HepG2 (cell line): ENCODE data around the gene TSEN34. TPM values are rescaled to one million over a fixed set of nuclear protein-coding genes. Genes with fewer than 3 reads are reported as not detected.

Experiments used
- ADNP ChIP-seq: sonication (generic); formaldehyde crosslinking; IDR thresholded peaks from 2 replicates; pipeline ENCODE4 v1.4.0; 2020; ENCODE audit warnings: missing genetic modification reagents
- AGO1 ChIP-seq: fragments of 200-400 bp; formaldehyde crosslinking; IDR thresholded peaks from 2 replicates; pipeline ENCODE4 v1.6.1; 2017; ENCODE audit warnings: mild to moderate bottlenecking, low read depth, low read length, moderate library complexity; ENCODE audit not compliant: poor library complexity, severe bottlenecking
- BHLHE40 ChIP-seq: IDR thresholded peaks from 2 replicates; pipeline ENCODE4 v1.6.1; 2011; ENCODE audit warnings: low read length, improper control_type of control experiment
- DPF2 ChIP-seq: sonication (generic); formaldehyde crosslinking; IDR thresholded peaks from 2 replicates; pipeline ENCODE4 v1.4.0; 2020; ENCODE audit warnings: mild to moderate bottlenecking, low read depth, missing genetic modification reagents, borderline replicate concordance
- HIVEP1 ChIP-seq: sonication (generic); formaldehyde crosslinking; IDR thresholded peaks from 2 replicates; pipeline ENCODE4 v1.4.0; 2020; ENCODE audit warnings: mild to moderate bottlenecking, missing genetic modification reagents
- ISL2 ChIP-seq: sonication (generic); formaldehyde crosslinking; IDR thresholded peaks from 2 replicates; pipeline ENCODE4 v1.5.0; 2020; ENCODE audit warnings: missing genetic modification reagents
- KDM4B ChIP-seq: sonication (generic); formaldehyde crosslinking; IDR thresholded peaks from 2 replicates; pipeline ENCODE4 v1.4.0; 2020; ENCODE audit warnings: missing genetic modification reagents
- MXD4 ChIP-seq: IDR thresholded peaks from 2 replicates; pipeline ENCODE4 v1.6.1; 2016; ENCODE audit warnings: mild to moderate bottlenecking, missing biosample characterization, missing genetic modification reagents
- MYC ChIP-seq: sonication (generic); formaldehyde crosslinking; IDR thresholded peaks from 2 replicates; pipeline ENCODE4 v1.9.0; 2021; ENCODE audit warnings: missing genetic modification reagents, borderline replicate concordance
- NCOA1 ChIP-seq: sonication (generic); formaldehyde crosslinking; IDR thresholded peaks from 2 replicates; pipeline ENCODE4 v1.9.0; 2021; ENCODE audit warnings: missing genetic modification reagents
- PHF20 ChIP-seq: sonication (generic); formaldehyde crosslinking; IDR thresholded peaks from 2 replicates; pipeline ENCODE4 v1.5.0; 2020; ENCODE audit warnings: mild to moderate bottlenecking, missing genetic modification reagents
- SP2 ChIP-seq: sonication (generic); formaldehyde crosslinking; IDR thresholded peaks from 2 replicates; pipeline ENCODE4 v1.5.1; 2020; ENCODE audit warnings: mild to moderate bottlenecking, missing genetic modification reagents
- TBX2 ChIP-seq: sonication (generic); formaldehyde crosslinking; IDR thresholded peaks from 2 replicates; pipeline ENCODE4 v1.5.0; 2020; ENCODE audit warnings: missing genetic modification reagents, mild to moderate bottlenecking, borderline replicate concordance
- XRCC5 ChIP-seq: fragments of 200-400 bp; formaldehyde crosslinking; optimal IDR thresholded peaks from 2 replicates; pipeline ENCODE3; 2017; ENCODE audit warnings: mild to moderate bottlenecking, low read length
- ZBTB21 ChIP-seq: sonication (generic); formaldehyde crosslinking; IDR thresholded peaks from 2 replicates; pipeline ENCODE4 v1.4.0; 2020; ENCODE audit warnings: missing genetic modification reagents
- ZNF136 ChIP-seq: sonication (generic); formaldehyde crosslinking; IDR thresholded peaks from 2 replicates; pipeline ENCODE4 v1.8.1; 2022; ENCODE audit warnings: low read depth, mild to moderate bottlenecking, moderate library complexity, missing genetic modification reagents
- ZNF143 ChIP-seq: sonication (generic); formaldehyde crosslinking; IDR thresholded peaks from 2 replicates; pipeline ENCODE4 v1.4.0; 2020; ENCODE audit warnings: missing genetic modification reagents
- ZNF367 ChIP-seq: sonication (generic); formaldehyde crosslinking; IDR thresholded peaks from 2 replicates; pipeline ENCODE4 v1.4.0; 2020; ENCODE audit warnings: missing genetic modification reagents, borderline replicate concordance
- ZNF563 ChIP-seq: sonication (generic); formaldehyde crosslinking; IDR thresholded peaks from 2 replicates; pipeline ENCODE4 v1.8.0; 2022; ENCODE audit warnings: mild to moderate bottlenecking, moderate library complexity, missing genetic modification reagents
- ZNF768 ChIP-seq: sonication (generic); formaldehyde crosslinking; IDR thresholded peaks from 2 replicates; pipeline ENCODE4 v1.4.0; 2020; ENCODE audit warnings: missing genetic modification reagents
- ZNF782 ChIP-seq: sonication (generic); formaldehyde crosslinking; IDR thresholded peaks from 2 replicates; pipeline ENCODE4 v1.4.0; 2020; ENCODE audit warnings: missing genetic modification reagents, mild to moderate bottlenecking, borderline replicate concordance
- polyA plus RNA-seq, 8 experiments: library from polyadenylated mRNA; depleted of rRNA in 3 of 8; stranded (reverse) in 7 of 8; unstranded in 1 of 8; fragments of >200 nt; fragmentation: Illumina TruSeq in 4 of 8; extraction: Trizol in 4 of 8; gene quantifications; 2 replicates each; pipeline versions ENCODE4 v1.2.1 to v1.2.3, GENCODE V29; 2011 to 2016; ENCODE audit warnings: low read depth in 4 of 8, missing spikeins in 1 of 8, mixed read lengths in 1 of 8; ENCODE audit not compliant: insufficient read depth in 1 of 8
- total RNA-seq, 5 experiments: library from RNA; depleted of rRNA; stranded (reverse); fragments of >200 nt; fragmentation: Illumina TruSeq; extraction: Trizol; gene quantifications; 2 replicates each; pipeline ENCODE4 v1.2.3, GENCODE V29; 2016; ENCODE audit warnings: low read depth in 1 of 5
- TF ChIP-seq, protein P1 (sequence below): sonication (generic); formaldehyde crosslinking; IDR thresholded peaks from 2 replicates; pipeline ENCODE4 v1.4.0; 2020; ENCODE audit warnings: missing genetic modification reagents
- TF ChIP-seq, protein P2 (sequence below): sonication (generic); formaldehyde crosslinking; IDR thresholded peaks from 2 replicates; pipeline ENCODE4 v1.4.0; 2020; ENCODE audit warnings: missing genetic modification reagents
- TF ChIP-seq, protein P3 (sequence below): sonication (generic); formaldehyde crosslinking; IDR thresholded peaks from 2 replicates; pipeline ENCODE4 v1.4.0; 2020; ENCODE audit warnings: low read depth, mild to moderate bottlenecking, missing genetic modification reagents

TSEN34 gene
- total and polyA plus RNA-seq, 2 of the 13 experiments (the other 11 are each of a cell fraction or from before 2014, with no cell fraction given) = 55.1 to 65.4 TPM

DNA sequence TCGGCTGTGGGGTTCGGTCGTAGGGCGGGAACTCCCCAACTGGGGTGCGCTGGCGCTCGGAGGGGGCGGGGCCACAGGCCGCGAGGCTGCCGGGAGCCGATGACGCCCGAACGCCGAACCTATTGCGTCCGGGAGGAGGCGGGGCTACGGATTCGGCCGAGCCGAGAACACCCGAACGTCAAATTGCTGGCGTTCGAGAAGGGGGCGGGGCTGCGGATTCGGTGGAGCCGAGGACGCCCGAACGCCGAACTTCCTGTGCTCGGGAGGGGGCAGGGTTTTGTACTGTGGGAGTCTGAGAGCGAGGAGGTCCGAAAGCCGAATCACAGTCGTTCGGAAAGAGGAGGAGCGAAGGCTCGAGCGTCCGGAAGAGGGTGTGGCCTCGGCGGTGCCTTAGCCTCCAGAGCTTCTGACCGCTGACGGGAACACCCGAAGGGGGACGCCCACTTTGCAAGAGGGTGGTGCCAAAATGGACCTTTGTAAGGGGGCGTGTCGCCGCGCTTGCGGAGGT, 551 bp upstream of the TSEN34 start (continued):
- TF ChIP-seq, protein P1, sequence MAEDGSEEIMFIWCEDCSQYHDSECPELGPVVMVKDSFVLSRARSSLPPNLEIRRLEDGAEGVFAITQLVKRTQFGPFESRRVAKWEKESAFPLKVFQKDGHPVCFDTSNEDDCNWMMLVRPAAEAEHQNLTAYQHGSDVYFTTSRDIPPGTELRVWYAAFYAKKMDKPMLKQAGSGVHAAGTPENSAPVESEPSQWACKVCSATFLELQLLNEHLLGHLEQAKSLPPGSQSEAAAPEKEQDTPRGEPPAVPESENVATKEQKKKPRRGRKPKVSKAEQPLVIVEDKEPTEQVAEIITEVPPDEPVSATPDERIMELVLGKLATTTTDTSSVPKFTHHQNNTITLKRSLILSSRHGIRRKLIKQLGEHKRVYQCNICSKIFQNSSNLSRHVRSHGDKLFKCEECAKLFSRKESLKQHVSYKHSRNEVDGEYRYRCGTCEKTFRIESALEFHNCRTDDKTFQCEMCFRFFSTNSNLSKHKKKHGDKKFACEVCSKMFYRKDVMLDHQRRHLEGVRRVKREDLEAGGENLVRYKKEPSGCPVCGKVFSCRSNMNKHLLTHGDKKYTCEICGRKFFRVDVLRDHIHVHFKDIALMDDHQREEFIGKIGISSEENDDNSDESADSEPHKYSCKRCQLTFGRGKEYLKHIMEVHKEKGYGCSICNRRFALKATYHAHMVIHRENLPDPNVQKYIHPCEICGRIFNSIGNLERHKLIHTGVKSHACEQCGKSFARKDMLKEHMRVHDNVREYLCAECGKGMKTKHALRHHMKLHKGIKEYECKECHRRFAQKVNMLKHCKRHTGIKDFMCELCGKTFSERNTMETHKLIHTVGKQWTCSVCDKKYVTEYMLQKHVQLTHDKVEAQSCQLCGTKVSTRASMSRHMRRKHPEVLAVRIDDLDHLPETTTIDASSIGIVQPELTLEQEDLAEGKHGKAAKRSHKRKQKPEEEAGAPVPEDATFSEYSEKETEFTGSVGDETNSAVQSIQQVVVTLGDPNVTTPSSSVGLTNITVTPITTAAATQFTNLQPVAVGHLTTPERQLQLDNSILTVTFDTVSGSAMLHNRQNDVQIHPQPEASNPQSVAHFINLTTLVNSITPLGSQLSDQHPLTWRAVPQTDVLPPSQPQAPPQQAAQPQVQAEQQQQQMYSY (CRISPR knock-in tag) = no peak
- no peak for TF ChIP-seq KDM4B (CRISPR knock-in tag)
- no peak for TF ChIP-seq NCOA1
- peak; percentile 4; the same call in 1 of the 2 replicates for TF ChIP-seq MYC
- TF ChIP-seq PHF20 (CRISPR knock-in tag) = peak; percentile 37; the same call in 1 of the 2 replicates
- TF ChIP-seq ADNP = no peak
- peak; percentile 81 for TF ChIP-seq ZNF143 (CRISPR knock-in tag)
- TF ChIP-seq ZNF136 (CRISPR knock-in tag) = 0 out of 2 replicates have a peak, but pooled peaks have one; percentile 27
- TF ChIP-seq BHLHE40 = no peak
- TF ChIP-seq SP2 (CRISPR knock-in tag) = peak; percentile 56; the same call in 1 of the 2 replicates
- TF ChIP-seq, protein P2, sequence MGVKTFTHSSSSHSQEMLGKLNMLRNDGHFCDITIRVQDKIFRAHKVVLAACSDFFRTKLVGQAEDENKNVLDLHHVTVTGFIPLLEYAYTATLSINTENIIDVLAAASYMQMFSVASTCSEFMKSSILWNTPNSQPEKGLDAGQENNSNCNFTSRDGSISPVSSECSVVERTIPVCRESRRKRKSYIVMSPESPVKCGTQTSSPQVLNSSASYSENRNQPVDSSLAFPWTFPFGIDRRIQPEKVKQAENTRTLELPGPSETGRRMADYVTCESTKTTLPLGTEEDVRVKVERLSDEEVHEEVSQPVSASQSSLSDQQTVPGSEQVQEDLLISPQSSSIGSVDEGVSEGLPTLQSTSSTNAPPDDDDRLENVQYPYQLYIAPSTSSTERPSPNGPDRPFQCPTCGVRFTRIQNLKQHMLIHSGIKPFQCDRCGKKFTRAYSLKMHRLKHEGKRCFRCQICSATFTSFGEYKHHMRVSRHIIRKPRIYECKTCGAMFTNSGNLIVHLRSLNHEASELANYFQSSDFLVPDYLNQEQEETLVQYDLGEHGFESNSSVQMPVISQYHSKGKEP (CRISPR knock-in tag) = no peak
- peak; percentile 63 for TF ChIP-seq ZBTB21 (CRISPR knock-in tag)
- TF ChIP-seq ZNF367 (CRISPR knock-in tag) = no peak
- peak; percentile 16 for TF ChIP-seq XRCC5
- TF ChIP-seq AGO1 = no peak
- no peak for TF ChIP-seq ZNF768 (CRISPR knock-in tag)
- 0 out of 2 replicates have a peak, but pooled peaks have one; percentile 44 for TF ChIP-seq ZNF563 (CRISPR knock-in tag)
- TF ChIP-seq TBX2 (CRISPR knock-in tag) = peak; percentile 57; the same call in 1 of the 2 replicates
- no peak for TF ChIP-seq DPF2
- TF ChIP-seq MXD4 (CRISPR knock-in tag) = 0 out of 2 replicates have a peak, but pooled peaks have one; percentile 9
- TF ChIP-seq ISL2 (CRISPR knock-in tag) = no peak
- TF ChIP-seq HIVEP1 = 0 out of 2 replicates have a peak, but pooled peaks have one; percentile 56
- no peak for TF ChIP-seq ZNF782 (CRISPR knock-in tag)
- TF ChIP-seq, protein P3, sequence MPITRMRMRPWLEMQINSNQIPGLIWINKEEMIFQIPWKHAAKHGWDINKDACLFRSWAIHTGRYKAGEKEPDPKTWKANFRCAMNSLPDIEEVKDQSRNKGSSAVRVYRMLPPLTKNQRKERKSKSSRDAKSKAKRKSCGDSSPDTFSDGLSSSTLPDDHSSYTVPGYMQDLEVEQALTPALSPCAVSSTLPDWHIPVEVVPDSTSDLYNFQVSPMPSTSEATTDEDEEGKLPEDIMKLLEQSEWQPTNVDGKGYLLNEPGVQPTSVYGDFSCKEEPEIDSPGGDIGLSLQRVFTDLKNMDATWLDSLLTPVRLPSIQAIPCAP (CRISPR knock-in tag) = no peak
